WTC11 (cell line): ENCODE results near the gene CHIA. TPM values are rescaled to one million over a fixed set of nuclear protein-coding genes. Genes with fewer than 3 reads are reported as not detected.

Experiments used
- ATAC-seq: fragments of 200-7000 bp; cut with Tn5 transposase; 2 replicates; pipeline ENCODE4 v1.10.0; 2021; ENCODE audit warnings: mild to moderate bottlenecking, moderate library complexity
- CTCF ChIA-PET: fragments of 300-600 bp; sonication (Branson Sonifier 250); formaldehyde crosslinking; loops from one replicate; lab custom pipeline; 2021; ENCODE audit warnings: antibody characterized with exemption; lab: Charles Lee
- POLR2A ChIA-PET: fragments of 350-600 bp; sonication (Branson Sonifier 250); formaldehyde crosslinking; loops from one replicate; lab custom pipeline; 2021; ENCODE audit warnings: antibody characterized with exemption; lab: Charles Lee
- DNase-seq: peaks from one replicate; pipeline ENCODE4 v3.0.0; 2021; ENCODE audit warnings: low spot score
- H3K27ac Mint-ChIP-seq: 2 replicates; pipeline ENCODE4 v1.8.0; 2021; ENCODE audit warnings: mixed read lengths
- H3K27me3 Mint-ChIP-seq: 2 replicates; pipeline ENCODE4 v1.8.0; 2021; ENCODE audit warnings: low read depth, mild to moderate bottlenecking, moderate library complexity, mixed read lengths
- H3K36me3 Mint-ChIP-seq: 2 replicates; pipeline ENCODE4 v1.8.0; 2021; ENCODE audit warnings: mixed read lengths
- H3K4me1 Mint-ChIP-seq: 2 replicates; pipeline ENCODE4 v1.8.0; 2022; ENCODE audit warnings: mixed read lengths
- H3K4me3 Mint-ChIP-seq: 2 replicates; pipeline ENCODE4 v1.8.0; 2021; ENCODE audit warnings: mild to moderate bottlenecking, moderate library complexity, mixed read lengths
- H3K9me3 Mint-ChIP-seq: 2 replicates; pipeline ENCODE4 v1.8.0; 2021; ENCODE audit warnings: mixed read lengths
- CREB1 ChIP-seq: sonication (generic); formaldehyde crosslinking; IDR thresholded peaks from 2 replicates; pipeline ENCODE4 v1.8.0; 2023; ENCODE audit warnings: mild to moderate bottlenecking, missing genetic modification reagents
- ELF4 ChIP-seq: sonication (generic); formaldehyde crosslinking; IDR thresholded peaks from 2 replicates; pipeline ENCODE4 v1.8.1; 2022; ENCODE audit warnings: low read depth, mild to moderate bottlenecking, moderate library complexity, missing genetic modification reagents
- ESRRA ChIP-seq: sonication (generic); formaldehyde crosslinking; IDR thresholded peaks from 2 replicates; pipeline ENCODE4 v1.8.1; 2022; ENCODE audit warnings: mild to moderate bottlenecking, missing genetic modification reagents, borderline replicate concordance
- FOXK1 ChIP-seq: sonication (generic); formaldehyde crosslinking; IDR thresholded peaks from 2 replicates; pipeline ENCODE4 v1.8.0; 2022; ENCODE audit warnings: mild to moderate bottlenecking, moderate library complexity, missing genetic modification reagents
- FOXP1 ChIP-seq: sonication (generic); formaldehyde crosslinking; IDR thresholded peaks from 2 replicates; pipeline ENCODE4 v1.8.0; 2022; ENCODE audit warnings: missing genetic modification reagents, mild to moderate bottlenecking, moderate library complexity, borderline replicate concordance
- GRHL2 ChIP-seq: fragments of 250-450 bp; sonication (Bioruptor Pico); IDR thresholded peaks from 2 replicates; pipeline ENCODE4 v1.8.0; 2022; ENCODE audit warnings: mild to moderate bottlenecking, moderate library complexity; ENCODE audit not compliant: insufficient replicate concordance, severe bottlenecking
- JUN ChIP-seq: sonication (generic); formaldehyde crosslinking; IDR thresholded peaks from 2 replicates; pipeline ENCODE4 v1.8.0; 2023; ENCODE audit warnings: mild to moderate bottlenecking, missing genetic modification reagents
- NFYB ChIP-seq: sonication (generic); formaldehyde crosslinking; conservative IDR thresholded peaks from 2 replicates; pipeline ENCODE4 v1.8.0; 2022; ENCODE audit warnings: low read depth, missing genetic modification reagents
- NR2C2 ChIP-seq: sonication (generic); formaldehyde crosslinking; IDR thresholded peaks from 2 replicates; pipeline ENCODE4 v1.8.0; 2022; ENCODE audit warnings: mild to moderate bottlenecking, missing genetic modification reagents
- SMAD4 ChIP-seq: sonication (generic); formaldehyde crosslinking; IDR thresholded peaks from 2 replicates; pipeline ENCODE4 v1.8.0; 2022; ENCODE audit warnings: mild to moderate bottlenecking, missing genetic modification reagents
- ZNF121 ChIP-seq: sonication (generic); formaldehyde crosslinking; IDR thresholded peaks from 2 replicates; pipeline ENCODE4 v1.8.0; 2023; ENCODE audit warnings: missing genetic modification reagents
- total RNA-seq: library from RNA; stranded (reverse); gene quantifications from 3 replicates; pipeline ENCODE4 v1.2.3, GENCODE V29; 2021
- TF ChIP-seq, protein P1 (sequence below): sonication (generic); formaldehyde crosslinking; IDR thresholded peaks from 2 replicates; pipeline ENCODE4 v1.8.0; 2022; ENCODE audit warnings: mild to moderate bottlenecking, missing genetic modification reagents
- TF ChIP-seq, protein P2 (sequence below): sonication (generic); formaldehyde crosslinking; IDR thresholded peaks from 2 replicates; pipeline ENCODE4 v1.8.1; 2022; ENCODE audit warnings: low read depth, missing genetic modification reagents, borderline replicate concordance
- TF ChIP-seq, protein P3 (sequence below): fragments of 200-600 bp; IDR thresholded peaks from 2 replicates; pipeline ENCODE4 v1.8.0; 2022; ENCODE audit warnings: antibody characterized with exemption
- TF ChIP-seq, protein P4 (sequence below): sonication (generic); formaldehyde crosslinking; conservative IDR thresholded peaks from 2 replicates; pipeline ENCODE4 v1.8.1; 2023; ENCODE audit warnings: mild to moderate bottlenecking, low read depth, missing genetic modification reagents, moderate library complexity
- TF ChIP-seq, protein P5 (sequence below): sonication (generic); formaldehyde crosslinking; IDR thresholded peaks from 2 replicates; pipeline ENCODE4 v1.8.1; 2023; ENCODE audit warnings: mild to moderate bottlenecking, moderate library complexity, missing genetic modification reagents
- TF ChIP-seq, protein P6 (sequence below): sonication (generic); formaldehyde crosslinking; IDR thresholded peaks from 2 replicates; pipeline ENCODE4 v1.8.1; 2022; ENCODE audit warnings: low read depth, mild to moderate bottlenecking, moderate library complexity, missing genetic modification reagents, borderline replicate concordance
- TF ChIP-seq, protein P7 (sequence below): sonication (generic); formaldehyde crosslinking; IDR thresholded peaks from 2 replicates; pipeline ENCODE4 v1.8.1; 2023; ENCODE audit warnings: mild to moderate bottlenecking, missing genetic modification reagents

Gene CHIA
- total RNA-seq, 1 experiment from 2014 or later = not detected

DNA sequence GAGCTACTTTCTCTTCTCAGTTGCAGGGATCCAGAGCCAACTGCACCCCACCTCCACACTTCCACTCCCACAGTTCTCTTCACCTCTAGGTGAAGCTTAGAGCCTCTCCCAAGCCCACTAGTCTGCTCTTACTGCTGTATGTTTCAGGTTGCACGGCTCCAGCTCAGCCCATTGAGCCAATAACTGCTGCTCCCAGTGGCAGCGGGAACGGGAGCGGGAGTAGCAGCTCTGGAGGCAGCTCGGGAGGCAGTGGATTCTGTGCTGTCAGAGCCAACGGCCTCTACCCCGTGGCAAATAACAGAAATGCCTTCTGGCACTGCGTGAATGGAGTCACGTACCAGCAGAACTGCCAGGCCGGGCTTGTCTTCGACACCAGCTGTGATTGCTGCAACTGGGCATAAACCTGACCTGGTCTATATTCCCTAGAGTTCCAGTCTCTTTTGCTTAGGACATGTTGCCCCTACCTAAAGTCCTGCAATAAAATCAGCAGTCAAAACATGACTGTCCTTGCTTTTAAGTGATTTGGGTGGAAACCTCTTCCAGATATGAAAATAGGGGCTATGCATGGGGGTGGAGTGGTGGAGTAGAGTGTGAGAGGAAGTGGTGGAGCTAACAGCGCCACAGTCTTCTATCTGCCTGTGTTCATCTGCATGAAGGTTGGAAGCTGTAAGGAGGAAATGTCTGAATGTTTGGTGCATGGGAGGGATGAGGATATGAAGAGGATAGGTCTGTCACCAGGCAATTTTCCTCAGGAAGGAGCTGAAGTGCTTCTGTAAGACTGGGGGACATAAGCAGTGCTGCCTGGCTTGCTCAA lies 29.6 kb downstream of the CHIA start (continued):
- TF ChIP-seq, protein P1, sequence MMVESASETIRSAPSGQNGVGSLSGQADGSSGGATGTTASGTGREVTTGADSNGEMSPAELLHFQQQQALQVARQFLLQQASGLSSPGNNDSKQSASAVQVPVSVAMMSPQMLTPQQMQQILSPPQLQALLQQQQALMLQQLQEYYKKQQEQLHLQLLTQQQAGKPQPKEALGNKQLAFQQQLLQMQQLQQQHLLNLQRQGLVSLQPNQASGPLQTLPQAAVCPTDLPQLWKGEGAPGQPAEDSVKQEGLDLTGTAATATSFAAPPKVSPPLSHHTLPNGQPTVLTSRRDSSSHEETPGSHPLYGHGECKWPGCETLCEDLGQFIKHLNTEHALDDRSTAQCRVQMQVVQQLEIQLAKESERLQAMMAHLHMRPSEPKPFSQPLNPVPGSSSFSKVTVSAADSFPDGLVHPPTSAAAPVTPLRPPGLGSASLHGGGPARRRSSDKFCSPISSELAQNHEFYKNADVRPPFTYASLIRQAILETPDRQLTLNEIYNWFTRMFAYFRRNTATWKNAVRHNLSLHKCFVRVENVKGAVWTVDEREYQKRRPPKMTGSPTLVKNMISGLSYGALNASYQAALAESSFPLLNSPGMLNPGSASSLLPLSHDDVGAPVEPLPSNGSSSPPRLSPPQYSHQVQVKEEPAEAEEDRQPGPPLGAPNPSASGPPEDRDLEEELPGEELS (CRISPR knock-in tag) = no peak
- TF ChIP-seq FOXK1 (CRISPR knock-in tag) = no peak
- TF ChIP-seq CREB1 (CRISPR knock-in tag) = no peak

DNA sequence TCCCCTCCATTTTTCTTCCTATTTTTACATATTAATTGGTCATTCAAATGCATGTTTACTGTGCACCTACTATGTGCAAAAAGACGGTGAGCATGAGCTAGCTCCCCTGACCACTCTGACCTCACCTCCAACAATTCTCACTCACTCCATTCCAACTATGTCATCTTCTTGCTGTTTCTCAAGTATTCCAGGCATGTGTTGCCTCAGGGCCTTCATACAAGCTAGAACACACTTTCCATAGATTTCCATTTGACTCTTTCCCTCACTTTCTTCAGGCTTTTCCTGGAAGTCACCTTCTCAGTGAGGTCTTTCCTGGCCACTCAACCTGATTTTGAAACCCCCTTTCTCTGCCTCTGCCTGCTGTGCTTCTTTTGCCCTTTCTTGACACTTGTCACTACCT lies 32.6 kb downstream of the CHIA start:
- Mint-ChIP-seq H3K4me3 (no peak overlapping the region), H3K27me3 (no peaks in the 10 kb centered on the region; the same call in 1 of the 2 replicates), H3K36me3 (peaks cover 6% of the 10 kb centered on the region), H3K4me1 (no peaks in the 10 kb centered on the region), H3K27ac (no peak overlapping the region), H3K9me3 (peaks cover 10% of the 10 kb centered on the region)
- no peak for ATAC-seq
- POLR2A ChIA-PET = no interaction called here
- TF ChIP-seq, protein P2, sequence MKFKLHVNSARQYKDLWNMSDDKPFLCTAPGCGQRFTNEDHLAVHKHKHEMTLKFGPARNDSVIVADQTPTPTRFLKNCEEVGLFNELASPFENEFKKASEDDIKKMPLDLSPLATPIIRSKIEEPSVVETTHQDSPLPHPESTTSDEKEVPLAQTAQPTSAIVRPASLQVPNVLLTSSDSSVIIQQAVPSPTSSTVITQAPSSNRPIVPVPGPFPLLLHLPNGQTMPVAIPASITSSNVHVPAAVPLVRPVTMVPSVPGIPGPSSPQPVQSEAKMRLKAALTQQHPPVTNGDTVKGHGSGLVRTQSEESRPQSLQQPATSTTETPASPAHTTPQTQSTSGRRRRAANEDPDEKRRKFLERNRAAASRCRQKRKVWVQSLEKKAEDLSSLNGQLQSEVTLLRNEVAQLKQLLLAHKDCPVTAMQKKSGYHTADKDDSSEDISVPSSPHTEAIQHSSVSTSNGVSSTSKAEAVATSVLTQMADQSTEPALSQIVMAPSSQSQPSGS (CRISPR knock-in tag) = no peak
- TF ChIP-seq FOXP1 (CRISPR knock-in tag) = no peak
- no peak for TF ChIP-seq ZNF121 (CRISPR knock-in tag)
- no peak for TF ChIP-seq GRHL2
- TF ChIP-seq, protein P3, sequence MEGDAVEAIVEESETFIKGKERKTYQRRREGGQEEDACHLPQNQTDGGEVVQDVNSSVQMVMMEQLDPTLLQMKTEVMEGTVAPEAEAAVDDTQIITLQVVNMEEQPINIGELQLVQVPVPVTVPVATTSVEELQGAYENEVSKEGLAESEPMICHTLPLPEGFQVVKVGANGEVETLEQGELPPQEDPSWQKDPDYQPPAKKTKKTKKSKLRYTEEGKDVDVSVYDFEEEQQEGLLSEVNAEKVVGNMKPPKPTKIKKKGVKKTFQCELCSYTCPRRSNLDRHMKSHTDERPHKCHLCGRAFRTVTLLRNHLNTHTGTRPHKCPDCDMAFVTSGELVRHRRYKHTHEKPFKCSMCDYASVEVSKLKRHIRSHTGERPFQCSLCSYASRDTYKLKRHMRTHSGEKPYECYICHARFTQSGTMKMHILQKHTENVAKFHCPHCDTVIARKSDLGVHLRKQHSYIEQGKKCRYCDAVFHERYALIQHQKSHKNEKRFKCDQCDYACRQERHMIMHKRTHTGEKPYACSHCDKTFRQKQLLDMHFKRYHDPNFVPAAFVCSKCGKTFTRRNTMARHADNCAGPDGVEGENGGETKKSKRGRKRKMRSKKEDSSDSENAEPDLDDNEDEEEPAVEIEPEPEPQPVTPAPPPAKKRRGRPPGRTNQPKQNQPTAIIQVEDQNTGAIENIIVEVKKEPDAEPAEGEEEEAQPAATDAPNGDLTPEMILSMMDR = no peak
- TF ChIP-seq JUN = no peak
- TF ChIP-seq, protein P4, sequence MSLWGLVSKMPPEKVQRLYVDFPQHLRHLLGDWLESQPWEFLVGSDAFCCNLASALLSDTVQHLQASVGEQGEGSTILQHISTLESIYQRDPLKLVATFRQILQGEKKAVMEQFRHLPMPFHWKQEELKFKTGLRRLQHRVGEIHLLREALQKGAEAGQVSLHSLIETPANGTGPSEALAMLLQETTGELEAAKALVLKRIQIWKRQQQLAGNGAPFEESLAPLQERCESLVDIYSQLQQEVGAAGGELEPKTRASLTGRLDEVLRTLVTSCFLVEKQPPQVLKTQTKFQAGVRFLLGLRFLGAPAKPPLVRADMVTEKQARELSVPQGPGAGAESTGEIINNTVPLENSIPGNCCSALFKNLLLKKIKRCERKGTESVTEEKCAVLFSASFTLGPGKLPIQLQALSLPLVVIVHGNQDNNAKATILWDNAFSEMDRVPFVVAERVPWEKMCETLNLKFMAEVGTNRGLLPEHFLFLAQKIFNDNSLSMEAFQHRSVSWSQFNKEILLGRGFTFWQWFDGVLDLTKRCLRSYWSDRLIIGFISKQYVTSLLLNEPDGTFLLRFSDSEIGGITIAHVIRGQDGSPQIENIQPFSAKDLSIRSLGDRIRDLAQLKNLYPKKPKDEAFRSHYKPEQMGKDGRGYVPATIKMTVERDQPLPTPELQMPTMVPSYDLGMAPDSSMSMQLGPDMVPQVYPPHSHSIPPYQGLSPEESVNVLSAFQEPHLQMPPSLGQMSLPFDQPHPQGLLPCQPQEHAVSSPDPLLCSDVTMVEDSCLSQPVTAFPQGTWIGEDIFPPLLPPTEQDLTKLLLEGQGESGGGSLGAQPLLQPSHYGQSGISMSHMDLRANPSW (CRISPR knock-in tag) = no peak
- TF ChIP-seq ESRRA (CRISPR knock-in tag) = no peak
- no peak for TF ChIP-seq NR2C2
- TF ChIP-seq, protein P5, sequence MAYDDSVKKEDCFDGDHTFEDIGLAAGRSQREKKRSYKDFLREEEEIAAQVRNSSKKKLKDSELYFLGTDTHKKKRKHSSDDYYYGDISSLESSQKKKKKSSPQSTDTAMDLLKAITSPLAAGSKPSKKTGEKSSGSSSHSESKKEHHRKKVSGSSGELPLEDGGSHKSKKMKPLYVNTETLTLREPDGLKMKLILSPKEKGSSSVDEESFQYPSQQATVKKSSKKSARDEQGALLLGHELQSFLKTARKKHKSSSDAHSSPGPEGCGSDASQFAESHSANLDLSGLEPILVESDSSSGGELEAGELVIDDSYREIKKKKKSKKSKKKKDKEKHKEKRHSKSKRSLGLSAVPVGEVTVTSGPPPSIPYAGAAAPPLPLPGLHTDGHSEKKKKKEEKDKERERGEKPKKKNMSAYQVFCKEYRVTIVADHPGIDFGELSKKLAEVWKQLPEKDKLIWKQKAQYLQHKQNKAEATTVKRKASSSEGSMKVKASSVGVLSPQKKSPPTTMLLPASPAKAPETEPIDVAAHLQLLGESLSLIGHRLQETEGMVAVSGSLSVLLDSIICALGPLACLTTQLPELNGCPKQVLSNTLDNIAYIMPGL (CRISPR knock-in tag) = no peak
- TF ChIP-seq SMAD4 = no peak
- TF ChIP-seq CREB1 (CRISPR knock-in tag) = no peak
- TF ChIP-seq, protein P6, sequence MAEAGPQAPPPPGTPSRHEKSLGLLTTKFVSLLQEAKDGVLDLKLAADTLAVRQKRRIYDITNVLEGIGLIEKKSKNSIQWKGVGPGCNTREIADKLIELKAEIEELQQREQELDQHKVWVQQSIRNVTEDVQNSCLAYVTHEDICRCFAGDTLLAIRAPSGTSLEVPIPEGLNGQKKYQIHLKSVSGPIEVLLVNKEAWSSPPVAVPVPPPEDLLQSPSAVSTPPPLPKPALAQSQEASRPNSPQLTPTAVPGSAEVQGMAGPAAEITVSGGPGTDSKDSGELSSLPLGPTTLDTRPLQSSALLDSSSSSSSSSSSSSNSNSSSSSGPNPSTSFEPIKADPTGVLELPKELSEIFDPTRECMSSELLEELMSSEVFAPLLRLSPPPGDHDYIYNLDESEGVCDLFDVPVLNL = no peak
- TF ChIP-seq, protein P7, sequence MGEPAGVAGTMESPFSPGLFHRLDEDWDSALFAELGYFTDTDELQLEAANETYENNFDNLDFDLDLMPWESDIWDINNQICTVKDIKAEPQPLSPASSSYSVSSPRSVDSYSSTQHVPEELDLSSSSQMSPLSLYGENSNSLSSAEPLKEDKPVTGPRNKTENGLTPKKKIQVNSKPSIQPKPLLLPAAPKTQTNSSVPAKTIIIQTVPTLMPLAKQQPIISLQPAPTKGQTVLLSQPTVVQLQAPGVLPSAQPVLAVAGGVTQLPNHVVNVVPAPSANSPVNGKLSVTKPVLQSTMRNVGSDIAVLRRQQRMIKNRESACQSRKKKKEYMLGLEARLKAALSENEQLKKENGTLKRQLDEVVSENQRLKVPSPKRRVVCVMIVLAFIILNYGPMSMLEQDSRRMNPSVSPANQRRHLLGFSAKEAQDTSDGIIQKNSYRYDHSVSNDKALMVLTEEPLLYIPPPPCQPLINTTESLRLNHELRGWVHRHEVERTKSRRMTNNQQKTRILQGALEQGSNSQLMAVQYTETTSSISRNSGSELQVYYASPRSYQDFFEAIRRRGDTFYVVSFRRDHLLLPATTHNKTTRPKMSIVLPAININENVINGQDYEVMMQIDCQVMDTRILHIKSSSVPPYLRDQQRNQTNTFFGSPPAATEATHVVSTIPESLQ (CRISPR knock-in tag) = no peak
- TF ChIP-seq, protein P1 (CRISPR knock-in tag) = no peak
- TF ChIP-seq NFYB (CRISPR knock-in tag) = no peak
- no peak for TF ChIP-seq ELF4 (CRISPR knock-in tag)
- CTCF ChIA-PET = interaction anchor here (1.0 kb wide), 1 partner anchor 100 kb away, joined by 4 read pairs; no protein-coding TSS in a partner anchor
- no peak for DNase-seq
